Central memory CD4-positive, alpha-beta T cell (primary cell): ENCODE results near the gene NTSR1.

ENCODE experiments used
- DNase-seq: peaks from one replicate; pipeline ENCODE4 v3.0.0; 2022

The NTSR1 gene

GRCh38 chr20:62728028-62728780 is 19.6 kb downstream of the NTSR1 start:
- DNase-seq, result no peak

- no peak for DNase-seq
These were observed 20.2 kb downstream of the NTSR1 start for GRCh38 chr20:62728781-62729300.

- no peak for DNase-seq
These were observed 21.8 kb downstream of the NTSR1 start for GRCh38 chr20:62730481-62730880.

- no peak for DNase-seq
These were observed 23.6 kb downstream of the NTSR1 start for GRCh38 chr20:62732031-62732760.

- no peak for DNase-seq
These were observed 24.3 kb downstream of the NTSR1 start for GRCh38 chr20:62732842-62733525.

- no peak for DNase-seq
These were observed 24.8 kb downstream of the NTSR1 start for GRCh38 chr20:62733526-62733842.

GRCh38 chr20:62733891-62734290 is 25.3 kb downstream of the NTSR1 start:
- no peak for DNase-seq

- DNase-seq, result no peak
These were observed 25.7 kb downstream of the NTSR1 start for GRCh38 chr20:62734326-62734725.

GRCh38 chr20:62734881-62735280 is 26.2 kb downstream of the NTSR1 start:
- DNase-seq, result no peak

GRCh38 chr20:62735331-62735821 is 26.7 kb downstream of the NTSR1 start:
- DNase-seq, result no peak

GRCh38 chr20:62736026-62736406 is 27.4 kb downstream of the NTSR1 start:
- DNase-seq, result no peak

GRCh38 chr20:62736407-62737071 is 27.9 kb downstream of the NTSR1 start:
- DNase-seq, result no peak

- DNase-seq, result no peak
These were observed 28.7 kb downstream of the NTSR1 start for GRCh38 chr20:62737271-62737811.

- DNase-seq, result no peak
These were observed 29.6 kb downstream of the NTSR1 start for GRCh38 chr20:62738025-62738881.

GRCh38 chr20:62739067-62739466 is 30.4 kb downstream of the NTSR1 start:
- DNase-seq, result no peak

- DNase-seq, result peak; percentile 31
These were observed 31.1 kb downstream of the NTSR1 start for GRCh38 chr20:62739581-62740285.

GRCh38 chr20:62740286-62741141 is 31.9 kb downstream of the NTSR1 start:
- peak; percentile 86 for DNase-seq

- no peak for DNase-seq
These were observed 32.6 kb downstream of the NTSR1 start for GRCh38 chr20:62741191-62741691.

- DNase-seq, result no peak
These were observed 33.3 kb downstream of the NTSR1 start for GRCh38 chr20:62741701-62742491.
